H1 (cell line): ENCODE results near the gene CFAP54. TPM values are rescaled to one million over a fixed set of nuclear protein-coding genes. Genes with fewer than 3 reads are reported as not detected.

Experiments
- CTCF ChIA-PET: fragments of 300-600 bp; sonication (Branson Sonifier 250); formaldehyde crosslinking; loops from one replicate; lab custom pipeline; 2021; ENCODE audit not compliant: partially characterized antibody; lab: Charles Lee
- POLR2A ChIA-PET: fragments of 300-600 bp; sonication (Branson Sonifier 250); formaldehyde crosslinking; loops from one replicate; lab custom pipeline; 2021; ENCODE audit warnings: inconsistent platforms; ENCODE audit not compliant: partially characterized antibody; lab: Charles Lee
- DNase-seq, 2 experiments: peaks; one replicate each; pipeline versions ENCODE4 v3.0.0 to v3.0.0-alpha.2; 2010 to 2022; ENCODE audit warnings: low spot score in 2 of 2, low read depth in 1 of 2, mixed read lengths in 1 of 2
- FAIRE-seq: peaks from 2 replicates; lab custom pipeline; 2011; peaks lifted over from hg19 to GRCh38; lab: Jason Lieb, UNC
- H2AFZ ChIP-seq: 2 replicates; pipeline ENCODE4 v1.8.1; 2012; ENCODE audit warnings: low read length, inconsistent platforms
- H2AK5ac ChIP-seq: 2 replicates; pipeline ENCODE4 v1.6.1; 2013; ENCODE audit warnings: low read depth, low read length
- H2BK120ac ChIP-seq: replicated peaks from 2 replicates; pipeline ENCODE3; 2013; ENCODE audit warnings: low read depth, low read length, inconsistent platforms
- H2BK12ac ChIP-seq: 2 replicates; pipeline ENCODE4 v1.6.1; 2013; ENCODE audit warnings: low read depth, low read length
- H2BK15ac ChIP-seq: 2 replicates; pipeline ENCODE4 v1.6.1; 2013; ENCODE audit warnings: low read length
- H2BK20ac ChIP-seq: 2 replicates; pipeline ENCODE4 v1.6.1; 2013; ENCODE audit warnings: low read length
- H2BK5ac ChIP-seq: 2 replicates; pipeline ENCODE4 v1.6.1; 2013; ENCODE audit warnings: low read depth, low read length
- H3K14ac ChIP-seq: 2 replicates; pipeline ENCODE4 v1.6.1; 2013; ENCODE audit warnings: inconsistent platforms; ENCODE audit not compliant: insufficient read length
- H3K18ac ChIP-seq: 2 replicates; pipeline ENCODE4 v1.6.1; 2013; ENCODE audit warnings: low read length; ENCODE audit errors: extremely low read depth
- H3K23ac ChIP-seq: 2 replicates; pipeline ENCODE4 v1.6.1; 2013; ENCODE audit warnings: inconsistent platforms; ENCODE audit not compliant: insufficient read length
- H3K23me2 ChIP-seq: 2 replicates; pipeline ENCODE4 v1.6.1; 2013; ENCODE audit warnings: low read depth, low read length
- H3K27ac ChIP-seq: 2 replicates; pipeline ENCODE4 v1.6.1; 2011; ENCODE audit warnings: low read depth, low read length, inconsistent platforms
- H3K27me3 ChIP-seq, 4 experiments: replicated peaks in 1 of 4; 1 replicate in 1 of 4; 2 replicates in 3 of 4; pipeline versions ENCODE4 v1.6.1 to v1.8.1; 2011 to 2013; ENCODE audit warnings: low read length in 3 of 4, mild to moderate bottlenecking in 3 of 4, inconsistent platforms in 2 of 4, mixed read lengths in 2 of 4, moderate library complexity in 1 of 4; ENCODE audit not compliant: control insufficient read depth in 3 of 4, insufficient read depth in 3 of 4; ENCODE audit errors: extremely low read depth in 1 of 4
- H3K36me3 ChIP-seq, 4 experiments: 2 replicates each; pipeline versions ENCODE4 v1.6.1 to v1.8.1; 2011 to 2013; ENCODE audit warnings: mild to moderate bottlenecking in 4 of 4, low read length in 3 of 4, moderate library complexity in 2 of 4, control low read depth in 1 of 4, inconsistent platforms in 1 of 4; ENCODE audit not compliant: insufficient read depth in 4 of 4, control insufficient read depth in 2 of 4
- H3K4ac ChIP-seq: replicated peaks from 2 replicates; pipeline ENCODE3; 2013; ENCODE audit warnings: low read length, low read depth, mixed read lengths, inconsistent platforms; ENCODE audit not compliant: insufficient read length
- H3K4me1 ChIP-seq, 4 experiments: replicated peaks in 1 of 4; 1 replicate in 1 of 4; 2 replicates in 3 of 4; pipeline versions ENCODE4 v1.6.1 to v1.8.1; 2011 to 2013; ENCODE audit warnings: low read length in 3 of 4, inconsistent platforms in 2 of 4, mixed read lengths in 1 of 4; ENCODE audit not compliant: insufficient read depth in 4 of 4, control insufficient read depth in 3 of 4
- H3K4me2 ChIP-seq, 2 experiments: 2 replicates each; pipeline versions ENCODE4 v1.6.1 to v1.8.1; 2011 to 2013; ENCODE audit warnings: low read depth in 2 of 2, low read length in 2 of 2, control low read depth in 1 of 2, inconsistent platforms in 1 of 2, mild to moderate bottlenecking in 1 of 2; ENCODE audit not compliant: insufficient read depth in 1 of 2
- H3K4me3 ChIP-seq, 4 experiments: fragments of 200-600, 300-600 bp in 1 of 4; sonication (generic), shearing (Covaris generic), sonication (Bioruptor Twin) in 1 of 4; 2 replicates each; pipeline versions ENCODE4 v1.5.1 to v1.8.1; 2011 to 2016; ENCODE audit warnings: low read length in 4 of 4, low read depth in 3 of 4, control low read depth in 2 of 4, inconsistent platforms in 2 of 4, mild to moderate bottlenecking in 2 of 4, mixed read lengths in 1 of 4, moderate library complexity in 1 of 4; ENCODE audit not compliant: insufficient read depth in 2 of 4; ENCODE audit errors: extremely low read depth in 1 of 4
- H3K56ac ChIP-seq: replicated peaks from 2 replicates; pipeline ENCODE3; 2013; ENCODE audit warnings: low read depth, mild to moderate bottlenecking, mixed read lengths, low read length, inconsistent platforms; ENCODE audit not compliant: insufficient read length
- H3K79me1 ChIP-seq: 2 replicates; pipeline ENCODE4 v1.6.1; 2013; ENCODE audit warnings: low read depth, low read length, control low read depth
- H3K79me2 ChIP-seq, 2 experiments: 2 replicates each; pipeline versions ENCODE4 v1.6.1 to v1.8.1; 2012 to 2013; ENCODE audit warnings: low read length in 2 of 2, mild to moderate bottlenecking in 2 of 2, inconsistent platforms in 1 of 2; ENCODE audit not compliant: insufficient read depth in 2 of 2, control insufficient read depth in 1 of 2
- H3K9ac ChIP-seq, 4 experiments: replicated peaks in 1 of 4; 1 replicate in 1 of 4; 2 replicates in 3 of 4; pipeline versions ENCODE4 v1.6.1 to v1.8.1; 2011 to 2013; ENCODE audit warnings: low read depth in 3 of 4, low read length in 3 of 4, control low read depth in 2 of 4, mild to moderate bottlenecking in 2 of 4, moderate library complexity in 2 of 4, inconsistent platforms in 1 of 4; ENCODE audit errors: extremely low read depth in 1 of 4
- H3K9me3 ChIP-seq, 2 experiments: 2 replicates each; pipeline versions ENCODE4 v1.6.1 to v1.8.1; 2012 to 2013; ENCODE audit warnings: mild to moderate bottlenecking in 2 of 2, moderate library complexity in 2 of 2, control low read depth in 1 of 2, inconsistent platforms in 1 of 2, low read depth in 1 of 2, low read length in 1 of 2, mixed read lengths in 1 of 2; ENCODE audit not compliant: insufficient read depth in 2 of 2
- H4K20me1 ChIP-seq, 2 experiments: replicated peaks in 1 of 2; 2 replicates each; pipeline versions ENCODE3 to v1.8.1; 2011 to 2013; ENCODE audit warnings: inconsistent platforms in 2 of 2, low read length in 2 of 2, mild to moderate bottlenecking in 1 of 2; ENCODE audit not compliant: insufficient read depth in 2 of 2, control insufficient read depth in 1 of 2
- H4K5ac ChIP-seq: 2 replicates; pipeline ENCODE4 v1.6.1; 2013; ENCODE audit warnings: low read length, low read depth, mixed read lengths, inconsistent platforms; ENCODE audit not compliant: insufficient read length
- H4K8ac ChIP-seq: 2 replicates; pipeline ENCODE4 v1.8.0; 2013; ENCODE audit warnings: mild to moderate bottlenecking, moderate library complexity, low read length, inconsistent platforms; ENCODE audit not compliant: insufficient read depth; ENCODE audit errors: extremely low read depth
- H4K91ac ChIP-seq: replicated peaks from 2 replicates; pipeline ENCODE3; 2013; ENCODE audit warnings: low read length, mixed read lengths, inconsistent platforms; ENCODE audit not compliant: insufficient read length
- BCL11A ChIP-seq, 2 experiments: IDR thresholded peaks; one replicate each; pipeline ENCODE4 v1.6.1; 2011; ENCODE audit warnings: low read depth in 2 of 2, low read length in 2 of 2, mild to moderate bottlenecking in 2 of 2
- GTF2F1 ChIP-seq: IDR thresholded peaks from 2 replicates; pipeline ENCODE4 v1.6.1; 2012; ENCODE audit warnings: low read depth, low read length, improper control_type of control experiment, borderline replicate concordance
- MAFK ChIP-seq: IDR thresholded peaks from 2 replicates; pipeline ENCODE4 v1.6.1; 2012; ENCODE audit warnings: low read depth, mild to moderate bottlenecking, improper control_type of control experiment, low read length
- PHF8 ChIP-seq: fragments of 200-600 bp; sonication (generic); conservative IDR thresholded peaks from 2 replicates; pipeline ENCODE4 v1.7.1; 2012; ENCODE audit warnings: low read depth, mild to moderate bottlenecking, inconsistent platforms, low read length, moderate library complexity
- RBBP5 ChIP-seq: IDR thresholded peaks from 2 replicates; pipeline ENCODE4 v1.7.1; 2012; ENCODE audit warnings: low read depth, mild to moderate bottlenecking, inconsistent platforms, low read length, moderate library complexity, borderline replicate concordance
- SP2 ChIP-seq: IDR thresholded peaks from 2 replicates; pipeline ENCODE4 v1.6.1; 2012; ENCODE audit warnings: mild to moderate bottlenecking, low read length, inconsistent platforms
- ZNF274 ChIP-seq: IDR thresholded peaks from 2 replicates; pipeline ENCODE4 v1.7.0; 2012; ENCODE audit warnings: low read length, borderline replicate concordance; ENCODE audit errors: extremely low read depth
- polyA plus RNA-seq, 7 experiments: library from polyadenylated mRNA; depleted of rRNA in 3 of 7; stranded (reverse) in 5 of 7; unstranded in 2 of 7; fragments of >200 nt in 5 of 7; fragments of 200-250 nt in 2 of 7; gene quantifications; 1 replicate in 5 of 7; 2 replicates in 1 of 7; 4 replicates in 1 of 7; pipeline versions ENCODE4 v1.2.1 to v1.2.3, GENCODE V29; 2011 to 2013; ENCODE audit warnings: missing spikeins in 2 of 7, mixed read lengths in 2 of 7
- total RNA-seq: library from RNA; stranded (reverse); fragmentation: NEBNext Ultra II Directional; extraction: Animal tissue kit (Norgen Biotek cat#: 25700); gene quantifications from 2 replicates; pipeline ENCODE4 v1.2.1, GENCODE V29; 2021

The CFAP54 gene
- total and polyA plus RNA-seq, 2 of the 8 experiments (the other 6 are each of a cell fraction or from before 2014, with no cell fraction given), result 0.17 to 0.33 TPM

DNA sequence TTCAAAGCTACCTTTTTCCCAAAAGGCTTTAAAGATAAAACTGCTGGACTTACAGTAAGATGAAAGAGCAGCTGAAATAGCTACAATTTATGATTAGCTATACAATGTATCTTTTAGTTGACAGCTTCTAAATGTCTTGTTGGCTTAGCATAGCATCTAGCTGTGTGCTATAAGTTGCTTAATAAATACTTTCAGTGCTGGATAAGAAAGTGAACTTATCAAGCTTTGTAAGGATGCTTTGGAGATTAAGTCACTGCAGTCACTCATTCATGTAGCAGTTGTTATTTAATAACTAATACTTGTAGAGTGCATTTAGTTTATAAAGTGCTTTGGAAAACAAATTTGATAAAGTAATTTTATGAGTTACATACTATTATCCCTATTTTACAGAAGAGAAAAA, 14.6 kb downstream of the CFAP54 start:
- no peak overlapping the region for H3K4me2 ChIP-seq
- H3K9me3 ChIP-seq, result no peaks in the 10 kb centered on the region
- no peak overlapping the region for H2BK12ac ChIP-seq
- H2BK120ac ChIP-seq, result no peak overlapping the region
- H4K91ac ChIP-seq, result no peak overlapping the region
- TF ChIP-seq MAFK (no peak), RBBP5 (no peak), ZNF274 (no peak), PHF8 (no peak), SP2 (no peak), BCL11A (IDR thresholded peaks at IDR 0.05; ENCODE audit: low read depth in 2 of 2, low read length in 2 of 2) (no peak), GTF2F1 (no peak)
- POLR2A ChIA-PET, result interaction anchor here (0.5 to 0.7 kb wide), 2 partner anchors 12 to 664 kb away, joined by 3 to 4 read pairs; no protein-coding TSS in a partner anchor
- no peaks in the 10 kb centered on the region; the same call in 1 of the 2 replicates for H3K23me2 ChIP-seq
- no peak overlapping the region for H3K23ac ChIP-seq
- no peaks in the 10 kb centered on the region for H3K79me2 ChIP-seq
- FAIRE-seq, result no peak
- H3K4me1 ChIP-seq, result peaks cover 0 to 4% (median 0%) of the 10 kb centered on the region in 4 experiments; a peak in 1 of 7 replicates
- H4K20me1 ChIP-seq, result no peaks in the 10 kb centered on the region
- H2AK5ac ChIP-seq, result no peak overlapping the region
- no peak overlapping the region for H3K4ac ChIP-seq
- H3K14ac ChIP-seq, result no peak overlapping the region
- H3K27me3 ChIP-seq, result no peaks in the 10 kb centered on the region
- H4K8ac ChIP-seq, result no peak overlapping the region
- no peak overlapping the region for H3K4me3 ChIP-seq
- no peak overlapping the region for H3K27ac ChIP-seq
- no peak overlapping the region for H2BK5ac ChIP-seq
- H2BK15ac ChIP-seq, result no peak overlapping the region
- CTCF ChIA-PET, result interaction anchor here (1.1 kb wide), 1 partner anchor 11 kb away, joined by 3 read pairs; no protein-coding TSS in a partner anchor
- H3K56ac ChIP-seq, result no peak overlapping the region
- H4K5ac ChIP-seq, result no peak overlapping the region
- no peaks in the 10 kb centered on the region for H3K36me3 ChIP-seq
- no peaks in the 10 kb centered on the region for H3K79me1 ChIP-seq
- H3K9ac ChIP-seq, result no peak overlapping the region
- DNase-seq, result no peak
- H2BK20ac ChIP-seq, result no peak overlapping the region
- no peak overlapping the region for H3K18ac ChIP-seq
- no peak overlapping the region for H2AFZ ChIP-seq
